ENCODE results near the gene SKIDA1. TPM values are rescaled to one million over a fixed set of nuclear protein-coding genes. Genes with fewer than 3 reads are reported as not detected.

SKIDA1 gene
- total and polyA plus RNA-seq, 2 experiments from 2014 or later, result 1.5 to 3.5 TPM

- H4K20me1 ChIP-seq (replicated peaks; ENCODE audit: insufficient read depth), result no peaks in the 10 kb centered on the region; the same call in 1 of the 2 replicates
- H3K27ac Mint-ChIP-seq, result no peak overlapping the region; the same call in 1 of the 2 replicates
- peaks cover 5% of the 10 kb centered on the region; the same call in 1 of the 2 replicates for H3K79me2 ChIP-seq (replicated peaks; ENCODE audit: insufficient read depth)
- no peak overlapping the region for H2AFZ ChIP-seq
- peaks cover 68% of the 10 kb centered on the region for H3K4me1 Mint-ChIP-seq
- H3K4me3 Mint-ChIP-seq, result peak overlapping the region; percentile 78
- peak overlapping the region; percentile 85 for H3K4me2 ChIP-seq
- DNase-seq (ENCODE audit: low spot score) (no peak), ATAC-seq (no peak)
- H3K9me3 Mint-ChIP-seq, result no peaks in the 10 kb centered on the region
- H3K27ac ChIP-seq (ENCODE audit: low read depth), result 0 out of 2 replicates have a peak overlapping the region, but pooled peaks have one; percentile 4
- peaks cover 7% of the 10 kb centered on the region; the same call in 1 of the 2 replicates for H3F3A ChIP-seq (replicated peaks; ENCODE audit: low read depth)
- peak overlapping the region; percentile 60 for H3K4me3 ChIP-seq
- no peaks in the 10 kb centered on the region for H3K36me3 Mint-ChIP-seq (ENCODE audit: low read depth)
- no peak for TF ChIP-seq EZH2 (IDR thresholded peaks at IDR 0.05; ENCODE audit: low read depth, unreplicated experiment)
- TF ChIP-seq CREB1 (CRISPR knock-in tag; IDR thresholded peaks at IDR 0.05; ENCODE audit: low read depth), result no peak
- H3K4me1 ChIP-seq (ENCODE audit: insufficient read depth), result peaks cover 61% of the 10 kb centered on the region
- H3K9me2 ChIP-seq (ENCODE audit: insufficient read depth), result no peaks in the 10 kb centered on the region
- H3K27me3 Mint-ChIP-seq (ENCODE audit: insufficient read depth, low read depth, poor library complexity), result peaks cover 40% of the 10 kb centered on the region
- peaks cover 45% of the 10 kb centered on the region for H3K27me3 ChIP-seq (ENCODE audit: insufficient read depth)
- H3K36me3 ChIP-seq (ENCODE audit: insufficient read depth), result no peaks in the 10 kb centered on the region
Observed at GRCh38 chr10:21511946-21512572, 13.4 kb downstream of the SKIDA1 start.

- ATAC-seq (no peak), DNase-seq (ENCODE audit: low spot score) (no peak)
- TF ChIP-seq EZH2 (IDR thresholded peaks at IDR 0.05; ENCODE audit: low read depth, unreplicated experiment) (no peak), ETS1 (IDR thresholded peaks at IDR 0.05) (no peak), JUNB (IDR thresholded peaks at IDR 0.05; ENCODE audit: unreplicated experiment) (no peak)
- H3K4me1 ChIP-seq (ENCODE audit: insufficient read depth), result peaks cover 70% of the 10 kb centered on the region
- H3K4me3 ChIP-seq, result peak overlapping the region; percentile 64
- Mint-ChIP-seq H3K9me3 (no peaks in the 10 kb centered on the region), H3K27ac (peak overlapping the region; percentile 90), H3K4me1 (peaks cover 78% of the 10 kb centered on the region), H3K4me3 (peak overlapping the region; percentile 78), H3K36me3 (ENCODE audit: low read depth) (no peaks in the 10 kb centered on the region), H3K27me3 (ENCODE audit: insufficient read depth, low read depth, poor library complexity) (peaks cover 45% of the 10 kb centered on the region)
- peak overlapping the region; percentile 79 for H3K27ac ChIP-seq (ENCODE audit: low read depth)
- peaks cover 12% of the 10 kb centered on the region; the same call in 1 of the 2 replicates for H3F3A ChIP-seq (replicated peaks; ENCODE audit: low read depth)
- H3K36me3 ChIP-seq (ENCODE audit: insufficient read depth), result no peaks in the 10 kb centered on the region
- H3K9me2 ChIP-seq (ENCODE audit: insufficient read depth), result no peaks in the 10 kb centered on the region
- H3K79me2 ChIP-seq (replicated peaks; ENCODE audit: insufficient read depth), result peaks cover 5% of the 10 kb centered on the region; the same call in 1 of the 2 replicates
- H2AFZ ChIP-seq, result no peak overlapping the region
- H3K4me2 ChIP-seq, result peak overlapping the region; percentile 85
- no peaks in the 10 kb centered on the region; the same call in 1 of the 2 replicates for H4K20me1 ChIP-seq (replicated peaks; ENCODE audit: insufficient read depth)
- peaks cover 50% of the 10 kb centered on the region for H3K27me3 ChIP-seq (ENCODE audit: insufficient read depth)
Observed at GRCh38 chr10:21511095-21511570, 14.3 kb downstream of the SKIDA1 start.

GRCh38 chr10:21510241-21511094 lies 15.0 kb downstream of the SKIDA1 start:
- H3K4me3 ChIP-seq, result peak overlapping the region; percentile 64
- DNase-seq (ENCODE audit: low spot score) (peak; percentile 86), ATAC-seq (peak; percentile 38)
- Mint-ChIP-seq H3K9me3 (no peaks in the 10 kb centered on the region), H3K4me1 (peaks cover 78% of the 10 kb centered on the region), H3K27me3 (ENCODE audit: insufficient read depth, low read depth, poor library complexity) (peaks cover 41% of the 10 kb centered on the region), H3K27ac (peak overlapping the region; percentile 92), H3K36me3 (ENCODE audit: low read depth) (no peaks in the 10 kb centered on the region), H3K4me3 (peak overlapping the region; percentile 78)
- peak overlapping the region; percentile 85 for H3K4me2 ChIP-seq
- no peak overlapping the region for H2AFZ ChIP-seq
- H4K20me1 ChIP-seq (replicated peaks; ENCODE audit: insufficient read depth), result no peaks in the 10 kb centered on the region
- H3K4me1 ChIP-seq (ENCODE audit: insufficient read depth), result peaks cover 73% of the 10 kb centered on the region
- H3F3A ChIP-seq (replicated peaks; ENCODE audit: low read depth), result peaks cover 10% of the 10 kb centered on the region; the same call in 1 of the 2 replicates
- H3K27me3 ChIP-seq (ENCODE audit: insufficient read depth), result peaks cover 53% of the 10 kb centered on the region
- H3K79me2 ChIP-seq (replicated peaks; ENCODE audit: insufficient read depth), result peaks cover 5% of the 10 kb centered on the region; the same call in 1 of the 2 replicates
- peak overlapping the region; percentile 79 for H3K27ac ChIP-seq (ENCODE audit: low read depth)
- H3K9me2 ChIP-seq (ENCODE audit: insufficient read depth), result no peaks in the 10 kb centered on the region
- no peaks in the 10 kb centered on the region for H3K36me3 ChIP-seq (ENCODE audit: insufficient read depth)
- no peak for TF ChIP-seq STAT1 (IDR thresholded peaks at IDR 0.05; ENCODE audit: unreplicated experiment)
- TF ChIP-seq POLR2AphosphoS5 (IDR thresholded peaks at IDR 0.05; ENCODE audit: low read depth), result no peak; the same call in 1 of the 2 replicates
- TF ChIP-seq ZNF331 (CRISPR knock-in tag; IDR thresholded peaks at IDR 0.05; ENCODE audit: low read depth), result no peak
- no peak for TF ChIP-seq CTCF (conservative IDR thresholded peaks at IDR 0.05; ENCODE audit: low read depth in 2 of 2)
